B cell (primary cell): ENCODE results near the gene COQ5. TPM values are rescaled to one million over a fixed set of nuclear protein-coding genes. Genes with fewer than 3 reads are reported as not detected.

ENCODE experiments used
- ATAC-seq: fragments of 200-7000 bp; cut with Tn5 transposase; one replicate; pipeline ENCODE4 v1.10.0; 2021; ENCODE audit warnings: low read depth, mild to moderate bottlenecking, moderate number of reproducible peaks, moderate library complexity
- CTCF ChIA-PET: fragments of 350-600 bp; sonication (Branson Sonifier 250); formaldehyde crosslinking; loops from one replicate; lab custom pipeline; 2021; ENCODE audit warnings: antibody characterized with exemption, inconsistent platforms; lab: Charles Lee
- POLR2A ChIA-PET: fragments of 350-600 bp; sonication (Branson Sonifier 250); formaldehyde crosslinking; loops from one replicate; lab custom pipeline; 2021; ENCODE audit warnings: antibody characterized with exemption; lab: Charles Lee
- DNase-seq: peaks from one replicate; pipeline ENCODE4 v3.0.0; 2013
- H2AFZ ChIP-seq: 2 replicates; pipeline ENCODE4 v1.6.1; 2012; ENCODE audit warnings: mild to moderate bottlenecking, low read depth, low read length; ENCODE audit not compliant: insufficient read depth, poor library complexity, severe bottlenecking
- H3K27ac ChIP-seq, 2 donors: 1 replicate in 1 of 2; 2 replicates in 1 of 2; pipeline ENCODE4 v1.5.1; 2012 to 2013; ENCODE audit warnings: low read length in 2 of 2, mild to moderate bottlenecking in 2 of 2, moderate library complexity in 1 of 2
- H3K27me3 ChIP-seq, 4 experiments: fragments of 200-600 bp in 1 of 4; sonication (generic) in 1 of 4; replicated peaks in 1 of 4; 1 replicate in 2 of 4; 2 replicates in 2 of 4; pipeline versions ENCODE4 v1.6.1 to v1.7.0; 2013 to 2016; ENCODE audit warnings: low read length in 3 of 4, mild to moderate bottlenecking in 2 of 4, mixed read lengths in 1 of 4, moderate library complexity in 1 of 4; ENCODE audit not compliant: insufficient read depth in 4 of 4, control insufficient read depth in 3 of 4; ENCODE audit errors: control extremely low read depth in 1 of 4
- H3K36me3 ChIP-seq, 2 experiments: replicated peaks in 1 of 2; 1 replicate in 1 of 2; 2 replicates in 1 of 2; pipeline versions ENCODE4 v1.6.1 to v1.7.1; 2013; ENCODE audit warnings: low read length in 1 of 2; ENCODE audit not compliant: insufficient read depth in 2 of 2, control insufficient read depth in 1 of 2; ENCODE audit errors: control extremely low read depth in 1 of 2, extremely low read depth in 1 of 2
- H3K4me1 ChIP-seq, 2 donors: fragments of 200-600 bp in 1 of 2; sonication (generic) in 1 of 2; 1 replicate in 1 of 2; 2 replicates in 1 of 2; pipeline versions ENCODE4 v1.5.1 to v1.6.1; 2013 to 2017; ENCODE audit warnings: low read length in 2 of 2; ENCODE audit not compliant: control insufficient read depth in 2 of 2, insufficient read depth in 2 of 2
- H3K4me2 ChIP-seq: replicated peaks from 2 replicates; pipeline ENCODE3; 2012; ENCODE audit warnings: mild to moderate bottlenecking, low read depth, low read length; ENCODE audit not compliant: poor library complexity, severe bottlenecking
- H3K4me3 ChIP-seq, 5 experiments: fragments of 200-600 bp in 1 of 5; sonication (generic) in 1 of 5; 1 replicate in 3 of 5; 2 replicates in 2 of 5; pipeline versions ENCODE4 v1.5.1 to v1.7.0; 2011 to 2016; ENCODE audit warnings: low read length in 4 of 5, mild to moderate bottlenecking in 4 of 5, low read depth in 2 of 5, control low read depth in 1 of 5, moderate library complexity in 1 of 5; ENCODE audit not compliant: insufficient read depth in 1 of 5; ENCODE audit errors: control extremely low read depth in 1 of 5, extremely low read depth in 1 of 5
- H3K79me2 ChIP-seq: fragments of 200-600 bp; sonication (generic); one replicate; pipeline ENCODE4 v1.6.0; 2016; ENCODE audit warnings: low read length; ENCODE audit not compliant: control insufficient read depth, insufficient read depth
- H3K9ac ChIP-seq: fragments of 200-600 bp; sonication (generic); 2 replicates; pipeline ENCODE4 v1.6.1; 2017; ENCODE audit warnings: mild to moderate bottlenecking, low read length, moderate library complexity
- H3K9me3 ChIP-seq, 3 donors: one replicate each; pipeline versions ENCODE4 v1.6.1 to v1.7.1; 2013; ENCODE audit warnings: low read length in 2 of 3; ENCODE audit not compliant: control insufficient read depth in 2 of 3, insufficient read depth in 1 of 3; ENCODE audit errors: control extremely low read depth in 1 of 3
- H4K20me1 ChIP-seq: 2 replicates; pipeline ENCODE4 v1.6.0; 2012; ENCODE audit warnings: mild to moderate bottlenecking, low read length; ENCODE audit not compliant: insufficient read depth, control insufficient read depth, poor library complexity, severe bottlenecking
- H3K27ac Mint-ChIP-seq: one replicate; pipeline ENCODE4 v1.8.0; 2021; ENCODE audit warnings: mixed read lengths
- H3K27me3 Mint-ChIP-seq: one replicate; pipeline ENCODE4 v1.8.0; 2021; ENCODE audit warnings: mixed read lengths
- H3K4me1 Mint-ChIP-seq: one replicate; pipeline ENCODE4 v1.8.0; 2021; ENCODE audit warnings: mixed read lengths
- H3K4me3 Mint-ChIP-seq: one replicate; pipeline ENCODE4 v1.8.0; 2021; ENCODE audit warnings: mixed read lengths
- H3K9me3 Mint-ChIP-seq: one replicate; pipeline ENCODE4 v1.8.0; 2022; ENCODE audit warnings: mixed read lengths; ENCODE audit not compliant: insufficient read depth
- EZH2 ChIP-seq: IDR thresholded peaks from 2 replicates; pipeline ENCODE4 v1.6.1; 2012; ENCODE audit warnings: borderline replicate concordance, low read depth, mild to moderate bottlenecking, moderate library complexity, low read length; ENCODE audit not compliant: insufficient read depth, poor library complexity, severe bottlenecking
- WGBS: methylation state at CpG from one replicate; pipeline ENCODE4 v1.1.5; 2013; ENCODE audit warnings: missing lambda C conversion rate; ENCODE audit not compliant: insufficient coverage; 5-methylcytosine and 5-hydroxymethylcytosine counted together
- intact Hi-C: fragments of 100-400 bp; cut with micrococcal nuclease; formaldehyde crosslinking; loops from one replicate; pipeline ENCODE4 v1.10.0; 2022
- polyA plus RNA-seq: library from polyadenylated mRNA; depleted of rRNA; stranded (reverse); fragments of >200 nt; gene quantifications from 2 replicates; pipeline ENCODE4 v1.2.3, GENCODE V29; 2012
- total RNA-seq, 2 donors: library from RNA; stranded (reverse); fragments of 120-200 nt in 1 of 2; gene quantifications; 1 replicate in 1 of 2; 2 replicates in 1 of 2; pipeline versions ENCODE4 v1.2.3 to v1.2.4, GENCODE V29; 2013 to 2022
- TF ChIP-seq, protein P1 (sequence below): fragments of 200-600 bp; IDR thresholded peaks from one replicate; pipeline ENCODE4 v1.8.0; 2022; ENCODE audit warnings: antibody characterized with exemption, mild to moderate bottlenecking

The COQ5 gene
- total and polyA plus RNA-seq, 2 donors (not counting 1 experiment from before 2014, with no cell fraction given): 9.8 to 22.1 TPM

DNA sequence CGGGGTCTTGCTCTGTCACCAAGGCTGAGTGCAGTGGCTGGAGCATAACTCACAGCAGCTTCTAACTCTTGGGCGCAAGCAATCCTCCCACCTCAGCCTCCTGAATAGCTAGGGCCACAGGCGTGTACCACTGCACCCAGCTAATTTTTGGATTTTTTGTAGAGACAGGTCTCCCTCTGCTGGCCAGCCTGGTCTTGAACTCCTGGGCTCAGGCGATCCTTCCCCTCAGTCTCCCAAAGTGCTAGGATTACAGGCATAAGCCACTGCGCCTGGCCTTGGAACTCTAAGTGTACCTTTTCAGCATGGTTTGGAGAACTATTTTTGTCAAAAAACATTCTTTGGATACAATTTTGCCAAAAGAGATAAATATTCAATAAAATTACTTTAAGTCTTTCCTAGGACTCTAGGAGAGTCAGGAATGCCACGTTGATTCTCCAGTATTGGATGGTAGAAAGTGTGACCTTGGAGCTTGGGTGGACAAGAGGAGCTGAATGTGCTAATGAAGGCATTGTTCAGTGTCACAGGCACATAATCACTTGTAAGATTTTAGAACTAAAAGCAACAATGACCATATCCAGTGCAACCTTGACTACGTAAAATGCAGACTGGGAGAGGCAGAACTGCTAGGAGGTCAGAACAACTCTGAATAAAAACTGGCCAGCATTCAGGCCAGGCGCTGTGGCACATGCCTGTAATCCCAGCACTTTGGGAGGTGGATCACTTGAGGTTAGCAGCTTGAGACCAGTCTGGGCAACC, 62.2 kb downstream of the COQ5 start:
- H3K27ac ChIP-seq: no peak overlapping the region
- no peaks in the 10 kb centered on the region for H3K9me3 ChIP-seq
- peak; percentile 59 for DNase-seq
- peaks cover 89% of the 10 kb centered on the region for H3K79me2 ChIP-seq
- no peak overlapping the region for H3K4me2 ChIP-seq
- no peak overlapping the region for H2AFZ ChIP-seq
- no peak overlapping the region for H3K4me3 ChIP-seq
- H3K4me1 Mint-ChIP-seq: peaks cover 33% of the 10 kb centered on the region
- H3K9ac ChIP-seq: no peak overlapping the region
- intact Hi-C loops: loop anchor here (10.0 kb wide), 1 partner anchor 438 kb away; the partner anchor contains the start of gene SPPL3
- POLR2A ChIA-PET: interaction anchor here (0.6 kb wide), 2 partner anchors 106 to 221 kb away, joined by 3 to 8 read pairs; no protein-coding TSS in a partner anchor
- no peaks in the 10 kb centered on the region for H3K27me3 Mint-ChIP-seq
- WGBS: 75% methylated on average over 5 of the region's 8 CpGs
- no peak for ATAC-seq
- CTCF ChIA-PET: interaction anchor here (0.6 to 4.2 kb wide), 15 partner anchors 9 to 1454 kb away, joined by 3 to 39 read pairs (median 3); partner anchors contain the start of gene POP5
- peak overlapping the region; percentile 40 for H3K4me3 Mint-ChIP-seq
- no peak for TF ChIP-seq EZH2
- TF ChIP-seq, protein P1, sequence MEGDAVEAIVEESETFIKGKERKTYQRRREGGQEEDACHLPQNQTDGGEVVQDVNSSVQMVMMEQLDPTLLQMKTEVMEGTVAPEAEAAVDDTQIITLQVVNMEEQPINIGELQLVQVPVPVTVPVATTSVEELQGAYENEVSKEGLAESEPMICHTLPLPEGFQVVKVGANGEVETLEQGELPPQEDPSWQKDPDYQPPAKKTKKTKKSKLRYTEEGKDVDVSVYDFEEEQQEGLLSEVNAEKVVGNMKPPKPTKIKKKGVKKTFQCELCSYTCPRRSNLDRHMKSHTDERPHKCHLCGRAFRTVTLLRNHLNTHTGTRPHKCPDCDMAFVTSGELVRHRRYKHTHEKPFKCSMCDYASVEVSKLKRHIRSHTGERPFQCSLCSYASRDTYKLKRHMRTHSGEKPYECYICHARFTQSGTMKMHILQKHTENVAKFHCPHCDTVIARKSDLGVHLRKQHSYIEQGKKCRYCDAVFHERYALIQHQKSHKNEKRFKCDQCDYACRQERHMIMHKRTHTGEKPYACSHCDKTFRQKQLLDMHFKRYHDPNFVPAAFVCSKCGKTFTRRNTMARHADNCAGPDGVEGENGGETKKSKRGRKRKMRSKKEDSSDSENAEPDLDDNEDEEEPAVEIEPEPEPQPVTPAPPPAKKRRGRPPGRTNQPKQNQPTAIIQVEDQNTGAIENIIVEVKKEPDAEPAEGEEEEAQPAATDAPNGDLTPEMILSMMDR: peak; percentile 57
- H4K20me1 ChIP-seq: peaks cover 69% of the 10 kb centered on the region
- no peak overlapping the region for H3K27ac Mint-ChIP-seq
- no peaks in the 10 kb centered on the region for H3K27me3 ChIP-seq
- H3K9me3 Mint-ChIP-seq: no peaks in the 10 kb centered on the region
- H3K4me1 ChIP-seq: peaks cover 20% of the 10 kb centered on the region in 2 donors
- peaks cover 8 to 47% of the 10 kb centered on the region in 2 experiments for H3K36me3 ChIP-seq

DNA sequence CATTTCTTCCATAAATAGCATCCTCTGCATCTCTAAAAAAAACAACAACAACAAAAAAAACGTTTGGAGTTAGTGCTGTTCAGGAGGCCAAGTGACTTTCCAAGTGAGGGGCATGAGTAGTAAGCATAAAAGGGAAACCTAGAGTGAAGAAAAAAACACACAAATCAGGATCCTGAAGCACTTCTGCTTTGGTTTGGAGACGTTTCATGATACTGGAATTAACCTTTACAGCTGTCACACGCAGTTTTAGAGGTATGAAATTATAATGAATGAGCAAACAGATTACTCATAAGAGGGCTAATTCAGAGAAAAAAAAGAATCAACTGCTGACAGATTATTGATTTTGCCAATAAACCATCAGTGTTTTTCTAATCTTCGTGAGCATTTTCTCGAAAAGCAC, 63.2 kb downstream of the COQ5 start:
- intact Hi-C loops: loop anchor here (10.0 kb wide), 1 partner anchor 439 kb away; the partner anchor contains the start of gene SPPL3
- no peaks in the 10 kb centered on the region for H3K27me3 Mint-ChIP-seq
- WGBS: no CpG with 5 or more reads among the region's 5 CpGs
- H3K4me3 Mint-ChIP-seq: no peak overlapping the region
- ChIA-PET POLR2A (interaction anchor here (0.6 kb wide), 1 partner anchor 220 kb away, joined by 8 read pairs; no protein-coding TSS in a partner anchor), CTCF (interaction anchor here (0.6 to 4.2 kb wide), 7 partner anchors 8 to 1908 kb away, joined by 3 to 39 read pairs (median 4); partner anchors contain the start of gene POP5)
- H3K36me3 ChIP-seq: peaks cover 8 to 56% of the 10 kb centered on the region in 2 experiments
- peaks cover 20% of the 10 kb centered on the region in 2 donors for H3K4me1 ChIP-seq
- no peak overlapping the region for H2AFZ ChIP-seq
- ATAC-seq: no peak
- peaks cover 33% of the 10 kb centered on the region for H3K4me1 Mint-ChIP-seq
- no peak overlapping the region for H3K4me2 ChIP-seq
- no peak for DNase-seq
- H4K20me1 ChIP-seq: peaks cover 75% of the 10 kb centered on the region
- peaks cover 85% of the 10 kb centered on the region for H3K79me2 ChIP-seq
- H3K9me3 Mint-ChIP-seq: no peaks in the 10 kb centered on the region
- peak overlapping the region; percentile 20 for H3K27ac Mint-ChIP-seq
- no peaks in the 10 kb centered on the region for H3K27me3 ChIP-seq
- H3K27ac ChIP-seq: peak overlapping the region in 1 of 2 donors; percentile 24
- H3K4me3 ChIP-seq: no peak overlapping the region
- no peak overlapping the region for H3K9ac ChIP-seq
- no peak for TF ChIP-seq EZH2
- TF ChIP-seq, protein P1: no peak
- no peaks in the 10 kb centered on the region for H3K9me3 ChIP-seq
